Measurements from ENCODE around the gene HMGCS2. TPM values are rescaled to one million over a fixed set of nuclear protein-coding genes. Genes with fewer than 3 reads are reported as not detected.

HMGCS2 gene
- total RNA-seq, 4 donors from 2014 or later: 0.83 to 1.1 TPM; not detected in 2

GRCh38 chr1:119721896-119722295 is 46.8 kb downstream of the HMGCS2 start:
- DNase-seq (ENCODE audit: extremely low spot score): no peak
- no peak for TF ChIP-seq CTCF (IDR thresholded peaks at IDR 0.05)
- no peak for TF ChIP-seq POLR2AphosphoS5 (IDR thresholded peaks at IDR 0.05)
- TF ChIP-seq POLR2A (IDR thresholded peaks at IDR 0.05; ENCODE audit: low read depth): no peak
- TF ChIP-seq EP300 (IDR thresholded peaks at IDR 0.05): no peak
- no peak overlapping the region for H3K4me3 ChIP-seq
- H3K36me3 ChIP-seq: peaks cover 0 to 54% (median 26%) of the 10 kb centered on the region in 4 donors
- H3K27ac ChIP-seq (replicated peaks in 1 of 4): no peak overlapping the region
- no peaks in the 10 kb centered on the region for H3K9me3 ChIP-seq
- WGBS: 91% methylated on average over 5 of the region's 5 CpGs
- H3K4me1 ChIP-seq: peaks cover 0 to 6% (median 0%) of the 10 kb centered on the region in 4 donors
- intact Hi-C loops (cut with DNase I): no loop called here
- H3K27me3 ChIP-seq: no peaks in the 10 kb centered on the region

GRCh38 chr1:119720866-119721440 is 47.8 kb downstream of the HMGCS2 start:
- no peaks in the 10 kb centered on the region for H3K27me3 ChIP-seq
- H3K4me3 ChIP-seq: no peak overlapping the region
- TF ChIP-seq EP300 (IDR thresholded peaks at IDR 0.05) (no peak), POLR2A (IDR thresholded peaks at IDR 0.05; ENCODE audit: low read depth) (no peak), CTCF (IDR thresholded peaks at IDR 0.05) (no peak), POLR2AphosphoS5 (IDR thresholded peaks at IDR 0.05) (no peak)
- H3K9me3 ChIP-seq: no peaks in the 10 kb centered on the region
- DNase-seq (ENCODE audit: extremely low spot score): no peak
- peaks cover 0 to 48% (median 24%) of the 10 kb centered on the region in 4 donors for H3K36me3 ChIP-seq
- intact Hi-C loops (cut with DNase I): no loop called here
- no peak overlapping the region for H3K27ac ChIP-seq (replicated peaks in 1 of 4)
- 99% methylated on average over 11 of the region's 11 CpGs for WGBS
- peaks cover 0 to 6% (median 0%) of the 10 kb centered on the region in 4 donors for H3K4me1 ChIP-seq

- no peak overlapping the region for H3K4me3 ChIP-seq
- intact Hi-C loops (cut with DNase I): no loop called here
- no peaks in the 10 kb centered on the region for H3K27me3 ChIP-seq
- H3K27ac ChIP-seq (replicated peaks in 1 of 4): no peak overlapping the region
- peaks cover 0 to 31% (median 15%) of the 10 kb centered on the region in 4 donors for H3K36me3 ChIP-seq
- no peak for DNase-seq (ENCODE audit: extremely low spot score)
- TF ChIP-seq CTCF (IDR thresholded peaks at IDR 0.05) (no peak), POLR2A (IDR thresholded peaks at IDR 0.05; ENCODE audit: low read depth) (no peak), EP300 (IDR thresholded peaks at IDR 0.05) (no peak), POLR2AphosphoS5 (IDR thresholded peaks at IDR 0.05) (no peak)
- no peaks in the 10 kb centered on the region for H3K9me3 ChIP-seq
- 95% methylated on average over 3 of the region's 3 CpGs for WGBS
- H3K4me1 ChIP-seq: peaks cover 0 to 14% (median 9%) of the 10 kb centered on the region in 4 donors
These were observed 49.7 kb downstream of the HMGCS2 start for GRCh38 chr1:119718972-119719371.

GRCh38 chr1:119718409-119718808 is 50.3 kb downstream of the HMGCS2 start:
- Histone ChIP-seq H3K36me3 (peaks cover 0 to 26% (median 12%) of the 10 kb centered on the region in 4 donors), H3K4me3 (no peak overlapping the region), H3K27me3 (no peaks in the 10 kb centered on the region), H3K9me3 (no peaks in the 10 kb centered on the region), H3K4me1 (peaks cover 2 to 20% (median 15%) of the 10 kb centered on the region in 4 donors), H3K27ac (replicated peaks in 1 of 4) (no peak overlapping the region)
- no peak for TF ChIP-seq EP300 (IDR thresholded peaks at IDR 0.05)
- no peak for TF ChIP-seq CTCF (IDR thresholded peaks at IDR 0.05)
- no peak for TF ChIP-seq POLR2AphosphoS5 (IDR thresholded peaks at IDR 0.05)
- TF ChIP-seq POLR2A (IDR thresholded peaks at IDR 0.05; ENCODE audit: low read depth): no peak
- DNase-seq (ENCODE audit: extremely low spot score): no peak
- intact Hi-C loops (cut with DNase I): no loop called here

- Histone ChIP-seq H3K27me3 (no peaks in the 10 kb centered on the region), H3K36me3 (no peaks in the 10 kb centered on the region), H3K4me3 (no peak overlapping the region), H3K9me3 (no peaks in the 10 kb centered on the region), H3K27ac (replicated peaks in 1 of 4) (no peak overlapping the region), H3K4me1 (peaks cover 14 to 40% (median 35%) of the 10 kb centered on the region in 4 donors)
- no peak for DNase-seq (ENCODE audit: extremely low spot score)
- TF ChIP-seq POLR2AphosphoS5 (IDR thresholded peaks at IDR 0.05): no peak
- TF ChIP-seq CTCF (IDR thresholded peaks at IDR 0.05): no peak
- TF ChIP-seq POLR2A (IDR thresholded peaks at IDR 0.05; ENCODE audit: low read depth): no peak
- TF ChIP-seq EP300 (IDR thresholded peaks at IDR 0.05): no peak
- intact Hi-C loops (cut with DNase I): no loop called here
- WGBS: 53% methylated on average over 5 of the region's 5 CpGs
These were observed 53.2 kb downstream of the HMGCS2 start for GRCh38 chr1:119715542-119715941.
